ENCODE measurements around the gene TAAR1.

- TF ChIP-seq CTCF (IDR thresholded peaks at IDR 0.05; ENCODE audit: low read length) (no peak), EZH2 (IDR thresholded peaks at IDR 0.05; ENCODE audit: borderline replicate concordance, low read length) (no peak)
Observed at GRCh38 chr6:132648828-132649227, 10.2 kb downstream of the TAAR1 start.

Measured in OCI-LY1 (cell line).